OCI-LY3 (cell line): ENCODE results near the gene ITIH5.
A peak's percentile ranks its signal among the peaks of the same experiment; 100 is the strongest.

Source experiments
- H2AFZ ChIP-seq: fragments of 200-600, 300-600 bp; shearing (Covaris generic); 2 replicates; pipeline ENCODE4 v1.6.0; 2014; ENCODE audit warnings: antibody characterized with exemption, low read depth, low read length
- H3K27ac ChIP-seq: fragments of 200-600, 300-600 bp; sonication (generic); 2 replicates; pipeline ENCODE4 v1.5.1; 2014; ENCODE audit warnings: mild to moderate bottlenecking, low read length, moderate library complexity, mixed read lengths
- H3K27me3 ChIP-seq: fragments of 200-600, 300-600 bp; sonication (generic); 2 replicates; pipeline ENCODE4 v1.6.1; 2014; ENCODE audit warnings: low read depth, low read length, mixed read lengths
- H3K36me3 ChIP-seq: fragments of 200-600, 300-600 bp; sonication (generic); replicated peaks from 2 replicates; pipeline ENCODE3; 2014; ENCODE audit warnings: low read depth, low read length, mixed read lengths
- H3K4me1 ChIP-seq: fragments of 300-600, 200-600 bp; sonication (generic); 2 replicates; pipeline ENCODE4 v1.6.1; 2014; ENCODE audit warnings: low read length, mixed read lengths
- H3K4me2 ChIP-seq: fragments of 200-600, 300-600 bp; sonication (generic); 2 replicates; pipeline ENCODE4 v1.6.1; 2014; ENCODE audit warnings: low read length, mixed read lengths
- H3K4me3 ChIP-seq: fragments of 300-600, 200-600 bp; sonication (generic); 2 replicates; pipeline ENCODE4 v1.5.1; 2014; ENCODE audit warnings: antibody characterized with exemption, mild to moderate bottlenecking, low read length, moderate library complexity
- H3K79me2 ChIP-seq: fragments of 300-600, 200-600 bp; shearing (Covaris generic); 2 replicates; pipeline ENCODE4 v1.6.1; 2014; ENCODE audit warnings: mild to moderate bottlenecking, low read length, mixed read lengths
- H3K9ac ChIP-seq: fragments of 300-600, 200-600 bp; shearing (Covaris generic); 2 replicates; pipeline ENCODE4 v1.6.0; 2014; ENCODE audit warnings: mild to moderate bottlenecking, low read length, moderate library complexity
- H3K9me3 ChIP-seq: fragments of 200-600, 300-600 bp; shearing (Covaris generic); 2 replicates; pipeline ENCODE4 v1.6.1; 2014; ENCODE audit warnings: low read length, mixed read lengths; ENCODE audit not compliant: insufficient read depth
- H4K20me1 ChIP-seq: fragments of 200-600, 300-600 bp; sonication (generic); 2 replicates; pipeline ENCODE4 v1.6.1; 2016; ENCODE audit warnings: low read length, mixed read lengths; ENCODE audit not compliant: insufficient read depth
- CTCF ChIP-seq: fragments of 200-600, 300-600 bp; sonication (generic); IDR thresholded peaks from 2 replicates; pipeline ENCODE4 v1.5.1; 2014; ENCODE audit warnings: antibody characterized with exemption, low read length, low read depth
- EZH2phosphoT487 ChIP-seq: fragments of 200-600 bp; shearing (Covaris generic); IDR thresholded peaks from 2 replicates; pipeline ENCODE4 v1.6.1; 2018; ENCODE audit warnings: antibody characterized with exemption, mixed run types, low read depth

The ITIH5 gene

GRCh38 chr10:7626283-7626682 is 40.5 kb downstream of the ITIH5 start:
- no peak for TF ChIP-seq EZH2phosphoT487
- no peak for TF ChIP-seq CTCF
- no peak overlapping the region for H3K27ac ChIP-seq
- H3K9me3 ChIP-seq, result no peaks in the 10 kb centered on the region
- H3K9ac ChIP-seq, result no peak overlapping the region
- no peaks in the 10 kb centered on the region for H3K79me2 ChIP-seq
- no peaks in the 10 kb centered on the region for H4K20me1 ChIP-seq
- no peak overlapping the region for H3K4me2 ChIP-seq
- H3K36me3 ChIP-seq, result no peaks in the 10 kb centered on the region
- no peaks in the 10 kb centered on the region for H3K27me3 ChIP-seq
- no peak overlapping the region for H3K4me3 ChIP-seq
- no peaks in the 10 kb centered on the region for H3K4me1 ChIP-seq
- no peak overlapping the region for H2AFZ ChIP-seq

- Histone ChIP-seq H3K36me3 (no peaks in the 10 kb centered on the region), H3K9ac (no peak overlapping the region), H3K79me2 (no peaks in the 10 kb centered on the region), H3K9me3 (no peaks in the 10 kb centered on the region), H3K4me1 (no peaks in the 10 kb centered on the region), H3K4me2 (no peak overlapping the region), H3K4me3 (no peak overlapping the region), H3K27me3 (no peaks in the 10 kb centered on the region), H3K27ac (no peak overlapping the region), H2AFZ (no peak overlapping the region), H4K20me1 (no peaks in the 10 kb centered on the region)
- no peak for TF ChIP-seq EZH2phosphoT487
- TF ChIP-seq CTCF, result no peak
These were observed 40.9 kb downstream of the ITIH5 start for GRCh38 chr10:7625836-7626235.

- H3K4me1 ChIP-seq, result no peaks in the 10 kb centered on the region
- no peaks in the 10 kb centered on the region for H3K36me3 ChIP-seq
- H3K27me3 ChIP-seq, result no peaks in the 10 kb centered on the region
- H3K27ac ChIP-seq, result no peak overlapping the region
- H2AFZ ChIP-seq, result no peak overlapping the region
- H3K9ac ChIP-seq, result no peak overlapping the region
- no peak overlapping the region for H3K4me3 ChIP-seq
- no peaks in the 10 kb centered on the region for H3K79me2 ChIP-seq
- no peaks in the 10 kb centered on the region for H4K20me1 ChIP-seq
- no peaks in the 10 kb centered on the region for H3K9me3 ChIP-seq
- TF ChIP-seq CTCF, result no peak
- no peak for TF ChIP-seq EZH2phosphoT487
- no peak overlapping the region for H3K4me2 ChIP-seq
These were observed 41.8 kb downstream of the ITIH5 start for GRCh38 chr10:7625009-7625408.

- TF ChIP-seq CTCF (peak; percentile 18; the same call in 1 of the 2 replicates), EZH2phosphoT487 (no peak)
- no peaks in the 10 kb centered on the region for H3K79me2 ChIP-seq
- H3K9me3 ChIP-seq, result no peaks in the 10 kb centered on the region
- no peak overlapping the region for H3K27ac ChIP-seq
- no peak overlapping the region for H2AFZ ChIP-seq
- no peaks in the 10 kb centered on the region for H3K36me3 ChIP-seq
- H3K4me2 ChIP-seq, result no peak overlapping the region
- H3K4me1 ChIP-seq, result no peaks in the 10 kb centered on the region
- H3K9ac ChIP-seq, result no peak overlapping the region
- H4K20me1 ChIP-seq, result no peaks in the 10 kb centered on the region
- no peaks in the 10 kb centered on the region for H3K27me3 ChIP-seq
- H3K4me3 ChIP-seq, result no peak overlapping the region
These were observed 43.8 kb downstream of the ITIH5 start for GRCh38 chr10:7622969-7623368.
